Hematopoietic multipotent progenitor cell treated with erythropoietin and hydrocortisone succinate and interleukin-3 and kit ligand, for 15 days (in vitro differentiated cells): ENCODE measurements around the gene BATF3.

ENCODE experiments used
- DNase-seq: peaks from one replicate; pipeline ENCODE4 v3.0.0-alpha.2; 2015; ENCODE audit warnings: low spot score

The BATF3 gene

DNA sequence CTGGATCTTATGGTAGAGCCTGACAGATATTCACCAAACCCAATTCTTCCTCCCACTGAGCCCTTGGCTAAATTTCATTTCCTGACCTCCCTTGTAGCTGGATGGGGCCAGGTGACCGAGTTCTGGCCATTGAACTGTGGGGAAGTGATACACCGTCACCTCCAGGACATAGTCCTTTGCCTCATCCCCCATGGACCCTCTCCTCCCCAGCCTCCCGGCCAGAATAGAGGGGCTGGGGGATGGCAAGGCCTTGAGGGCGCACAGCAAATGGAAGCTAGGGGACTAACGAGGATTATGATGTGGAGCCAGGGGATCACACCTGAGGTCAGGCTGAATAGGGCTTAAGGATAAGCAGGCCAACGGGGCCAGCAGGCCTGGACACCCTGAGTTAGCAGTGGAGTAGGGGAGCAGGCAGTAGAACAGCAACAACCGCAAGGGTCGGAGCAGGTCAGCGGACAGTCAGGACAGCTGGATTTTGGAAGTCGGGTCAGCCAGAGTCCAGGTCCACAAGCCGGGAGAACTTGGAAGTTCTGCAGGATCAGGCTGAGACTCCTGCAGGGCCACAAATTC is 15.0 kb downstream of the BATF3 start:
- DNase-seq, result no peak

DNA sequence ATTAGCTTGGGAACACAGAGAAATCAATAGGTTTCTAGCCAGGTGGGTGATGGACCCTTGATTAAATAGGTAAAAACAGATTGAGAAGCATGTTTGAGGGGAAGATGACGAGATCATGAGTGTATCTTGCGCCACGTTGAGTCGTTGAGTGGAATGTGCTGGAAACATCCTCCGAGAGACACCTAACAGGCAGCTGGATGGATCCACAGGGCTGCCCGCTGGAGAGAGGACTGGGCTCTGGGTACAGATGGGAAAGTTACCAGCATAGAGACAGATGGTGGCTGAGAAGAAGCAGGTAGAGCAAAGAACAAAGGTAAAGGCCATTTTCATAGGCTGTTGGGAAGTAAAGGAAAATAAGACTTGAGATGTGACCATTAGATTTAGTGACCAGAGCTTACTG is 15.6 kb downstream of the BATF3 start:
- DNase-seq, result no peak

DNA sequence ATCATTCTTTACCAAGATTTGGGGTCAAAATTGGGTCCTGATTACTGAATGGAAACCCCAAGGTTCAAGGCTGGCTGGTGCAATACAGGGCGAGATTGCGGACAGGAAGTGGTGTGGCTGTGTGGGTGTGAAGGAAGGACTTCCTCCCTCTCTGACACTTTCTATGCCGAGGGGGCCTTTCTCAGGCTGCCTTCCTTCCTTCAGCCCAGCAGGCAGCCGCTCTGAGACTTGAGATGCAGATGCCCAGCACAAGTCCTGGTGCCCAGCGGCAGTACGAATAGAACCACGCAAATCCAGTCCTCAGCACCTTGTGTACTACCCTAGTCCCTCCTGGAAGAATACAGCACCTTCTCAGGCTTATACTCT is 16.3 kb downstream of the BATF3 start:
- no peak for DNase-seq

DNA sequence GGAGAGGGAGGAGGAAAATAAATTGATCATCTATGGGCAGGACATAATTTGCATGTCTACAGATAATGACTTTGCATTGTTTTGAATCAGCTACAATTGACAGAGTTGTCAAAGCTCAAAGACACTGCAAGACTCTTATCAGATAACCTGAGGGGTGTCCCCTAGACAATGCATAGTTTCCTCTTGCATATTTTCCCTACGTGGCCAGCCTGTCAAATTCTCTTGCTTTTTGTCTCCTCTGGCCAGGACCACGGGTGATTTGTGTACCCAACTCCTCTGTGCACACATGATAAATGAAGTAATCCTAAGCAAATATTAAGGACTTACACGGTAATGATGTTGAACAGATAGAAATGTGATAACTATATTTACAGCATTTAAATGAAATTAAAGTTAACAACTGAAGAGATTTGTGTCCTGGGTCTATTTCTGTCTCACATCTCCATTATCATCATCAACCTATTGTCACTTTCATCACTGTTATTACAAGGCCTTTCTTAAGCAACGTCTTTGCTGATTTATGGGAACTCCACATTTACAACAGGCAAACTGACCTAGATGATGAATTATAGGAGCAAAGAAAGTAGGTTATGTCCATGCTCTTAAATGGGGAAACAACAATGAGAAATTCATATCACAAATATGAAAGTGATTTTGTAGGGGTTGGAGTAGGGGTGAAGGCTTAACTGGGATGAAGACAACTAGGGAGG is 18.8 kb downstream of the BATF3 start:
- no peak for DNase-seq

DNA sequence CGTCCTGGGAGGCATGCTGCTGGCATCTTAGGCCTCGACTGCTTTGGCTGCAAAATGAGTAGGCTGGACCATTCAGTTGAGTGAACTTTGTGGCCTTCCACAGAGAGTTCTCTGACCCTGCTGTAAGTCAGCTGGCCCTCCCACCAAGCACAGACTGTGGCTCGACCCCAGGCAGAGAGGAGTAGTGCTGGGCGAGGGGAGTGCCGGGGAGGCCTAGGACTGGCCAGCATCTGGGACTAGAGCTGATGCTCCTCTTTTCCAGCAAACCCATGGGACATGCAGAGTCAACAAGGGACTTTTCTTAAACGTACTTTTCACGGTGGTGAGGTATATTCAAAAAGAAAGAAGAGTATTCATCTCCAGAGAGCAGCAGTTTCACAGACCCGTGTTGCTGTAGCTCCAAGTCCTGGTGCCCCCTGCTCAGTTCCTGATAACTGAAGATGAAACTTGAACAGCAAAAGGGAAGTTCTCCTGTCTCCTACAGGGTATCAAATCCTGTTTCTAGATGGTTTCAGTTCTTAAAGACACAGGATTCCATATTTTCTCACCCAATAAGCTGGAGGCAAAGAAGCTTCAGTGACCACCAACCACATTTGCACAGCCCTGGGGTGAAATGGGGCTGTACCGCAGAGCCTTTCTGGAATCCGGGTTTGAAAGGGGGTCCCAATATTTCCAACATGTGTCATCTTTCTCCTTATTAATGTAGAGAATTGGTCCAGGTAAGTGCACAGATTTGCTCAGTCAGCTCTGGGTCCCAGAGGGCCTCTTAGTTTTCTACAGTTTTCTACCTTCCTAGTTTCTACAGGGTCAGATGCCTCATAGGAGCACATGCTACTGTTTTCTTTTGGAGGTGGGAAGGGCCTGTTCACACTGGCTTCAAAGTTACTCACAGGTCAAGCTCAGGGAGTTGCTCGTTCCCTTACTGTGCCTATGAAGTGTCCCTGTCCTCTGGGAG is 20.9 kb downstream of the BATF3 start:
- DNase-seq, result no peak

DNA sequence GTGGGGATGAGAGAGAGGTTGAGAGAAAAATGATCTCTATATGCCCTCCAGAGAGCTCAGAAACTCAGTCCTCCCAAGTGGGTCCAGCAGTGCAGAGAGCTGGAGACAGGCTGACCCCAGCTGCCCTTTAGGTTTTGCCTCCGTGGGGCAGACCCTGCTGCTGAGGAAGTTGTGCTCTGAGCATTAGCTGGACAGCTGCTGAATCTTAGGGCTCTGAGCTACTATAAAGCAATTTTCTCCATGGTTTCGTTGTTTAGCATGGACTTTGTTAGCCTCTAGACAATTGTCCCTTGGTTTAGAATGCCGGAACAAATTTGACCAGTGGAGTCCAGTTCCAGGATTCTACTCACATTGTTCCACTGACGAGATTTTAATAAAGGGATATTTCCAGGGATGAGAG is 22.1 kb downstream of the BATF3 start:
- no peak for DNase-seq

DNA sequence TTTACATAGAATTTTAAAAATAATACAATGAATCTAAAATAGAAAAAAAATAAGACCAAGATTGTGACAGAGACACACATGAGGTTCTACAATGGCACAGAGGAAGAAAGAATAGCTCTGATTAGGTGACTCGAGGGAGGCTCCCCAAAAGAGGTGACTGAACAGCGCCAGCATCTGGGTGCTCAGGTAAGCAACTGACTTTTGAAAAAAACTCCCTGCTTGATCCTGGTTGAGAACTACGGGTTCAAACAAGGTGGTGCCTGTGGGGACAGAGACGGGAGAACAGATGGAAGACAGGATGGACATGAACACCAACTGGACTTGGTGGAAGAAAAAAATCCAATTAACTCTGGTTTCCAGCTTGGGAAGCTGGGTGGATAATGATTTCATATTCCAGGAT is 22.5 kb downstream of the BATF3 start:
- no peak for DNase-seq

DNA sequence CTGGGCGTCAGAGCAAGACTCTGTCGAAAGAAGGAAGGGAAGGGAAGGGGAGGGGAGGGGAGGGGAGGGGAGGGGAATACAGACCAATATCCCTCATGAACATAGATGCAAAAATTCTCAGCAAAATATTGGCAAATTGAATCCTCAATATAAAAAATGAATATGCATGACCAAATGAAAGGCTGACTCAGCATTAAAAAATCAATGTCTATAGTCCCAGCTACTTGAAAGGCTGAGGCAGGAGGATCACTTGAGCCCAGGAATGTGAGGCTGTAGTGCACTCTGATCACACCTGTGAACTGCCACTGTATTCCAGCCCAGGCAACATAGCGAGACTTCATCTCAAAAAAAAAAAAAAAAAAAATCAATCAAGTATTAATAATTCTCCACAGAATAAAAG is 24.0 kb downstream of the BATF3 start:
- DNase-seq, result no peak

DNA sequence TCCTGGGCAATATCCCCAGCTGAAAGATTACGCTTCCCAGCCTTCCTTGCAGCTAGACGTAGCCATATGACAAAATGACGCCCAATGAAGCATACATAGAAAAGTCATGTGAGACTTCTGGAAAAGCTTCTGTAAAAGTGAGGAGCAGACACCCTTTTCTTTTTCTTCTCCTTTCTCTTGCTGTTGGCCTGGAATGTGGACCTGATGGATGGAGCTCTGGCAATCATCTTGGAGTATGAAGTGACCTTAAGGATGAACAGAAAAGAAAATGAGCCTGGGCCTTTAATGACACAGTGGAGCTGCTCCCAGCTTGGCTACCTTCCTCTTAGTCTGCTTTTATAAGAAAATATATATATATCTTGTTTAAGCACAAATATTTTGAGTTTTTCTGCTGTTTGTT is 24.8 kb downstream of the BATF3 start:
- DNase-seq, result no peak

DNA sequence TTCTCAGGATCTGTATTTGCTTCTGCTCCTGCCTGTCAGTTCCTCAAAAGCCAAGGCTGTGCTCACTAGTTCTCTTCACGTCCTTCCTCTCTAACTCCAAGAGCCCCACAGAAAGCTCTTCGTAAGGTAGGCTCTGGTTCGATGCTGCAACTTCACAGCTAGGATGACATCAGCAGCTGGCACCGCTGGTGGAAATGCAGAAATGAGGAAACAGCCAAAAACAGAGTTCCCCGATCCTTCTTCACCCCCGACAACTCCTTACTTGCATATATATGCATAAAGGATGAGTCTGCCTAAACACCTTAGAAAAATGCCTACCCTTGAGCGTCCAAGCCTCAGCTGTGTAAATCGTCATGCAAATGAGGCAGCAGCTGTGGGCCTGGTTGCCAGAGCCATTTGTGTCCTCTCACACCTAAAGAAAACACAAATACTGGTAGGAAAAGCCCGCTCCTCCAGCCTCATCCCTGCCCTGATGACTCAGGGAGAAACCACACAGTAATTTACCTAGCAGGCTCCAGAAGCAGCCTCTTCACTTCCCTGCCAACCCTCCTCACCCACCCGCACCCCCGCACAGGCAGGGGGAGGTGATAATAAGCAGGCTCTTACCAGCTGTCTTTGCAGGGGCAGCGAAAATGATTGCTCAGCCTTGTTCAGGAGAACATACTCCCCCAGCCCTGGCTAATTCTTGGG is 28.2 kb downstream of the BATF3 start:
- DNase-seq, result no peak

DNA sequence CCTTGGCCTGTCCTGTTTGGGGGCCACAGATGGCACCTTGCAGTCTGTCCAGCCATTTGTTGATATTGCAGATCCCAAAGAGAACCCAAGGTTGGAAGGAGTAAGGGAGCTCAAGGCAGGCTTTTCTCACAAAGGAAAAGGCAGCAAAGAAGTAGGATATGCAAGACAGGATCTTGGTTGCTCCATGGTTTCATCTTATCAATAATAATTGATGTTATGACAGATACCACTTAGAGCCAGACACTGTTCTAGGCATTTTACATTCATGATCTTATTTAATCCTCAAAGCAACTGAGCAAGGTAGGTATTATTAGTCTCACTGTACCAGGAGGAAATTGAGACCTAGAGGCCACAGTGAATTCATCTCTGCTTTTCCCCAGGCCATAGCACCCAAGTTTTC is 28.8 kb downstream of the BATF3 start:
- no peak for DNase-seq

DNA sequence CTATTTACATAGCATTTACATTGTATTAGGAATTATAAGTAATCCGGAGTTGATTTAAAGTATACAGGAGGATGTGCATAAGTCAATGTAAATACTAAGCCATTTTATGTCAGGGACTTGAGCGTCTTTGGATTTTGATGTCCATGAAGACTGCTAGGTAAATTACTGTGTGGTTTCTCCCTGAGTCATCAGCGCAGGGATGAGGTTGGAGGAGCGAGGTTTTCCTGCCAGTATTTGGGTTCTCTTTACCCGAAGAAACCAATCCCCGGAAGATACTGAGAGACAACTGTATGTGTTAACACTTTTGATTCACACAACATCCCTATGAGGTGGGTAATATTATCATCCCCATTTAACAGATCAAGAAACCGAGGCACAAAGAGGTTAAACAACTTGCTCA is 29.3 kb downstream of the BATF3 start:
- no peak for DNase-seq

DNA sequence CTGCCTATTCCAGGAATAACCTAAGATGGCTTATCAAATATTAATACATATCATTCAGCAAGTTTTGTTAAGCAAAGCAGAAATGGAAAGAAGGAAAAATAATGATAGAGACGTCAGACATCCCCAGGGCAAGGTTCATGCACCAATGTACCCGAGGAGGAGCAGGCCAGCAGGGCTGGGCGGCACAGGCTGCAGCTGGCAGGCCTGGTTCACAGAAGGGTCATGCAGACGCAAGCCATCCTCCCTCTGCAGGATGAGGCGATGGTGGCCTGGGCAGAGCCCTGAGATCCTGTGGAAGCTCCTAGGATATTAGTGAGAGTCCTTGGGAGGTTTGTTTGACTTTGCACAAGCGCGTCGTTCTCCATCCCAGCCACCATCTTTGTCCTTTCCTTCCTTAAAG is 30.0 kb downstream of the BATF3 start:
- no peak for DNase-seq

DNA sequence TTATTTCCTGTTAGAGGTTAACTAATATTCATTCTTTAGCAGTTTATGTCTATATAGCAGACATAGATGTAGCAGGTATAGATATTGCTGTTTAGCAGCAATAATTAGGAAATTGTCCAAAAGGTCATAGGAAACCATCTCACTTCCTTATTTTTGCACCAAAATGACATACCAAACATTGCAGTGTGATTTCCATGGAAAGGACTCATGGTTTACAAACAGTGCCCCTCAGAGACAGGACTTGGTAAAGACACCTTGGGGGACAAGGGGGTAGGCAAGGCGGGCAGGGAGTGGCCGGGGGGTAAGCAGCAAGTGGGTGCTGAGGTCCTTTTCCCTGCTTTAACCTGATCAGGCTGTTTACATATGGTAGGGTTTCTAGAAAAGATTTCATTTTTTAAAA is 30.5 kb downstream of the BATF3 start:
- no peak for DNase-seq

DNA sequence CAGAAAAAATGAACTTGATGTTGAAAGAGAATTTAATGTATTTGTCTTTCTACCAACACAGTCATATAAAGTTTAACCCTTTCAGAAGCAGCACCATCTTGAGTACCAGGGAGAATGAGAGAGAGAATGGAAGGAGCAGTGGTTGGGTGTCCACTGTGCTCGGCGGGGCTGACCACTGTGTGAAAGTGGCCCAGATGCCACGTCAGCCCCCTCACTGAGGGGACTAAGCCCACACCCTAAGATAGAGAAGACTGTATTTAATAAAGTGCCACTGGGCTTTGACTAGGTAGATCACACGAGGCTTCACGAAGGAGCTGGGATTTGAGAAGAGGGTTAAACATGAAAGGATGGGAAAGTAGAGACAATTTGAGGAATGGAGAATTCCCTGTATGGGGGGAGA is 31.2 kb downstream of the BATF3 start:
- DNase-seq, result no peak

DNA sequence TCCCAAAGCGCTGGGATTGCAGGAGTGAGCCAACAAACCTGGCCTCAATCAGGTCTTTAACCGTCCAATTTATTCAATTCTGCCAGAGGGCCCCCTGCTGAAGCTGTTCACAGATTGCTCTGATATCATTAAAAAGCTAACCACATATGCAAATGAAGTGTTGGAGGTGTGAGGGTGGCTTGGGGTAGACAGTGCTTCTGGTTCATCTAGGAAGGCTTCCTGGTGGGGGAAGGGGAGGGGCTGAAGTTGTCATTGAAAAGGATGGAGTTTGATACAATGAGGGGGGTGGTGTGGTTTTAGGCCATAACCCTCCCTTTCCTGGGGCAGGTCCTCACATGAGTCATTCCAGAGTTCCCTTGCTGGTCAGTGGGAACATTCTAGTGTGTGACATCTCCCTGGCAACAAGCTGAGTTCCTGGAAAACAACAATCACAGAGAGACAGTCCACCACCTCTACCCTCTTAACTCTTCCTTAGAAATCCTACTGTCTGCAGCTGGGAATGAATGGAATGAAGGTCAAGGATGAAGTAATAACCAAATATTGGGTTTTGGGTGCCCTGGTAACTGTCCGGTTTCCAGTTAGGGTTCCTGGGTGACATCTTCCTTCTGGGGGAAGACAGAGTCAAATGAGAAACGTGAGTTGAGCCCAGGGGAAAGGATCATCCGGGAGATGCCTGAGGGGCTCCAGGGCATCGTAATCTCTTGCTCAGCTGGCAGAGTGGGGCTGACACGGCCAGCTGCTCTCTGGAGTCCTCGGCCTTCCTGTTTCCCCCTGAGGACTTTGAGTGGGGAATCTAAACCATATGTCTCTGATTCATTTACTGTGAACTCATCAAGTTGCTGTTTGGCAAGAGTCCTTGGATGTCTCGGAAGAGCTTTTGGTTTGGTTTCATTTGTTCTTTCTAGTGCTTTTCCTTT is 32.2 kb downstream of the BATF3 start:
- DNase-seq, result no peak

DNA sequence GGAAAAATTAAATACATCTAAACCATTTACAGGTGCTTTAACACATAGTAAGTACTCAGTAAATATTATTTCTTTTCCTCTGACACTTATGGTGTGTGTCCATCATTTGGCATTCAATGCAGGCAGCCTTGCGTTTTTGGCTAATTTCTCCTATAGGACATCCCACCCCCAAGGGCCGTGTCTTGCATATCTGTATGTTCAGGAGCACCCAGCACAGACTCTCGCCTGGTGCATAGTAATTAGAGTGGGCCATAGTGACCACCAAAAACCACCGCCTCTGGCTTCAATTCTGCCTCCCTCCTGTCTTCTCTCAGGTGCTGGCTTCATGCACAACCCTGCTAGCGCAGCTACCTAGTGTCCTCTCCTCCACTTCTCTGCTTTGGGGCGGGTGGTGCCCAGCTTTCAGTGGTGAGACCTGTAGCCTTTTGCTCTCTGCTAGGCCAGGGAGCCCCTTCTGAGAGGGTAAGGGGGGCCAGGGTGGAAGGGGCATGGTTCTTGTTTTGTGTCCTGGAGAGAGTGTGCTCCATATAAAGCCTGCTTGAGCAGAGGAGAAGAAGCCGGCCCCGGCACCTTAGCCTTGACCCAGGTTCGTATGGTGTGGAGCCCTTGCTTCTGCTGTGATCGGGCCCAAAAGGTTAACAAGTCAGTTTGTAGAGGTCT is 33.4 kb downstream of the BATF3 start:
- no peak for DNase-seq

DNA sequence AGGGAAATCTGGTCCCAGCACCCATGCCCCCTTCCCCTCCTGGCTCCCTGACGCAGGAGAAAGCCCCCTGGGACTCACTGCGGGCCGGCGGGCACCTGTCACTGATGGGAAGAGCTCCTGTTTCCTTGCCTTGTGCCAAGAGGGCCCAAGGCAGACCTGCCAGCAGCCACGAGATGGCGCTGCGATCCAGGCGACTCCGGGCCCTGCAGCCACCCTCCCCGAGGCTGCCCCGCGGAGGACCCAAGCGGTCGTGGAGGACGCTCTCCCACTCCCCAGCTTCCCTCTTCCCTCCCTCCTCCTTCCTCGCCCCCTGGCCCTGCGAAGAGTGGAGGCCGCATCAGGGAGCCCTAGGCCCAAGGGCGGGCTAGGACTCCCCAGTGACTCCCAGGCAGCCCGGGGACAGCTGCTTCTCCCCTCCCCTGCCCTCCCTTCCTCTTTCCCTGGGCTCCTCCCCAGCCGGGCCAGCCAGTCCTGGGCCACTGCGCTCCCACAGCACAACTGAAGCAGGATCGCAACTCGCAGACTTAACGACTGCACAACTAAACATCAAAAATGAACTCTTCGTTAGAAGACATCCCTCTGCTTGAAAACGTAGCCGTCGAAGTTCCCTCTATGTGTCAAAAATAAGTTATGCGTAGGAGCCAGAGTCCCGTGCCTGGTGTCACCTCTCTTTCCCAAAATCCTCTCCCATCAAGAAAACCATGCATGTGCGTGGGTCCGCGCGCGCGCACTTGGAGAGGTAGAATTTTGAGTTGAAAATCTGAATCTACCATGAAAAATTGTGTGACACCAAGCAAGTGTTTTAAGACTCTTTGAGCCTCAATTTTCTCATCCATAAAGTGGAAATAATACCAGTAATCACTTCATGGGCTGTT is 34.2 kb downstream of the BATF3 start:
- DNase-seq, result peak; percentile 57

DNA sequence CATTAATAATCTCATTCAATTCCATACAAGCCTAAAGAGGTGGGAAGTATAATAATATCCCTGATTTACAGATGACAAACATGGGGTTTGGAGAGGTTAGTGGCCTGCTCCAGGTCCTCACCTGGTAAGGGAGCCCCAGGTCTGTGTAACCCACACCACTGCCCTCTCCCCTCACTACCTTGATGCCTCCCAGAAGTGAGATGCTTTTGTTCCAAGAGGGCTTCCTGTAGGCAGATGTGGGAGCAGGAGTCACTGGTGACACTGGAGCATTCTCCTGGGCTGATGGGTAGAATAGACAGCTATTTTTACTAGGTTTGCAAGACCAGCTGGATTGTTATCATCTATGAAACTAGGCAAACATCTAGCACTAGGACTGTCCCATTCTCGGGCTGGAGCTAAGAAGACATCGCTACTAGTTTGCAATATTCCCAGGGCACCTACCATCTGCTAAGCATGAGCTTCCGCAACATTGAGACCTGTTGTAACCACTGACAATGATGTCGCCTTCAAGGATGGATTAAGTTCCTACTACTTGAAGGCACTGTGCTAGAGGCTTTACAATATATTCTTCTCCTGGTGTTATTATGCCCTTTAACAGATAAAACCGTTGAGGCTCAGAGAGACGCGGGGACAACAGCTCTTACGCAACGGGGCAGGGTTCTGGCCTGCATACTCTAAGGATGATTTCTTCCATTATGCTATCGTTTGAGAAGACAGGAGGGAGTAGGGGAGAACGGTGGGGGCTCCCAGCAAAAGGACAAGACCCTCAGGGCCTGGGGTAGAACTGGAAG is 35.0 kb downstream of the BATF3 start:
- DNase-seq, result no peak
